ENCODE measurements around the gene USP7.

DNA sequence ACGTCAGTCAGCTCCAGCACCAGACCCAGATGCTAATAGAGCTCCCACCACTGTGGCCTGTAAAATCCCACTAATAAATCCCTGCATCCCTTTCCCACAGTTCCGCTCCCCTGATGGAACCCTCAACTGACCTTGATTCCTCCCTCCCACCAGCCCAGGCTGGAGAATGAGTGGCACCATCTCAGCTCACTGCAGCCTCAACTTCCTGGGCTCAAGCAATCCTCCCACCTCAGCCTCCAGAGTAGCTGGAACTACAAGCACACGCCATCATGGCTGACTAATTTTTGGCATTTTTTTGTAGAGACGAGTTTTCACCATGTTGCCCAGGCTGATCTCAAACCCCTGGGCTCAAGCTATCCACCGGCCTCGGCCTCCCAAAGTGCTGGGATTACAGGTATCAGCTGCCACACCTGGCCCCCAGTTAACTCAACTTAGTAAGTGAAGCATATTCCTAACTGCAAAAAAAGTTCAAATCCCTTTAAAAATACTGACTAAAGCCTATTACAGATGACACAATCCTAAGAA, 15.6 kb downstream of the USP7 start:
- TF ChIP-seq, protein P1, sequence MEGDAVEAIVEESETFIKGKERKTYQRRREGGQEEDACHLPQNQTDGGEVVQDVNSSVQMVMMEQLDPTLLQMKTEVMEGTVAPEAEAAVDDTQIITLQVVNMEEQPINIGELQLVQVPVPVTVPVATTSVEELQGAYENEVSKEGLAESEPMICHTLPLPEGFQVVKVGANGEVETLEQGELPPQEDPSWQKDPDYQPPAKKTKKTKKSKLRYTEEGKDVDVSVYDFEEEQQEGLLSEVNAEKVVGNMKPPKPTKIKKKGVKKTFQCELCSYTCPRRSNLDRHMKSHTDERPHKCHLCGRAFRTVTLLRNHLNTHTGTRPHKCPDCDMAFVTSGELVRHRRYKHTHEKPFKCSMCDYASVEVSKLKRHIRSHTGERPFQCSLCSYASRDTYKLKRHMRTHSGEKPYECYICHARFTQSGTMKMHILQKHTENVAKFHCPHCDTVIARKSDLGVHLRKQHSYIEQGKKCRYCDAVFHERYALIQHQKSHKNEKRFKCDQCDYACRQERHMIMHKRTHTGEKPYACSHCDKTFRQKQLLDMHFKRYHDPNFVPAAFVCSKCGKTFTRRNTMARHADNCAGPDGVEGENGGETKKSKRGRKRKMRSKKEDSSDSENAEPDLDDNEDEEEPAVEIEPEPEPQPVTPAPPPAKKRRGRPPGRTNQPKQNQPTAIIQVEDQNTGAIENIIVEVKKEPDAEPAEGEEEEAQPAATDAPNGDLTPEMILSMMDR (IDR thresholded peaks at IDR 0.05), result no peak
- TF ChIP-seq POLR2A (IDR thresholded peaks at IDR 0.05), result no peak

Measured in testis (tissue), 2 donors.